Neural cell (in vitro differentiated cells): ENCODE data around the gene SERPINA1.

ENCODE experiments used
- EP300 ChIP-seq: fragments of 450-650 bp; conservative IDR thresholded peaks from 2 replicates; pipeline ENCODE4 v1.6.1; 2014; ENCODE audit warnings: antibody characterized with exemption, mild to moderate bottlenecking, moderate library complexity; ENCODE audit not compliant: poor library complexity, severe bottlenecking
- SMC3 ChIP-seq: fragments of 450-650 bp; conservative IDR thresholded peaks from 2 replicates; pipeline ENCODE4 v1.6.1; 2014; ENCODE audit warnings: antibody characterized with exemption, mild to moderate bottlenecking, moderate library complexity; ENCODE audit not compliant: poor library complexity
- TAF1 ChIP-seq: IDR thresholded peaks from 2 replicates; pipeline ENCODE4 v1.6.1; 2012; ENCODE audit warnings: low read depth
- TF ChIP-seq, protein P1 (sequence below): fragments of 450-650 bp; IDR thresholded peaks from 2 replicates; pipeline ENCODE4 v1.5.1; 2014; ENCODE audit warnings: antibody characterized with exemption, mild to moderate bottlenecking, moderate library complexity; ENCODE audit not compliant: poor library complexity, severe bottlenecking
- TF ChIP-seq, protein P2 (sequence below): IDR thresholded peaks from 2 replicates; pipeline ENCODE4 v1.6.1; 2012; ENCODE audit warnings: borderline replicate concordance

GRCh38 chr14:94412671-94413638 lies 24.6 kb upstream of the SERPINA1 start:
- TF ChIP-seq SMC3 (no peak), TAF1 (no peak), EP300 (no peak)
- TF ChIP-seq, protein P1, sequence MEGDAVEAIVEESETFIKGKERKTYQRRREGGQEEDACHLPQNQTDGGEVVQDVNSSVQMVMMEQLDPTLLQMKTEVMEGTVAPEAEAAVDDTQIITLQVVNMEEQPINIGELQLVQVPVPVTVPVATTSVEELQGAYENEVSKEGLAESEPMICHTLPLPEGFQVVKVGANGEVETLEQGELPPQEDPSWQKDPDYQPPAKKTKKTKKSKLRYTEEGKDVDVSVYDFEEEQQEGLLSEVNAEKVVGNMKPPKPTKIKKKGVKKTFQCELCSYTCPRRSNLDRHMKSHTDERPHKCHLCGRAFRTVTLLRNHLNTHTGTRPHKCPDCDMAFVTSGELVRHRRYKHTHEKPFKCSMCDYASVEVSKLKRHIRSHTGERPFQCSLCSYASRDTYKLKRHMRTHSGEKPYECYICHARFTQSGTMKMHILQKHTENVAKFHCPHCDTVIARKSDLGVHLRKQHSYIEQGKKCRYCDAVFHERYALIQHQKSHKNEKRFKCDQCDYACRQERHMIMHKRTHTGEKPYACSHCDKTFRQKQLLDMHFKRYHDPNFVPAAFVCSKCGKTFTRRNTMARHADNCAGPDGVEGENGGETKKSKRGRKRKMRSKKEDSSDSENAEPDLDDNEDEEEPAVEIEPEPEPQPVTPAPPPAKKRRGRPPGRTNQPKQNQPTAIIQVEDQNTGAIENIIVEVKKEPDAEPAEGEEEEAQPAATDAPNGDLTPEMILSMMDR: no peak
- TF ChIP-seq, protein P2, sequence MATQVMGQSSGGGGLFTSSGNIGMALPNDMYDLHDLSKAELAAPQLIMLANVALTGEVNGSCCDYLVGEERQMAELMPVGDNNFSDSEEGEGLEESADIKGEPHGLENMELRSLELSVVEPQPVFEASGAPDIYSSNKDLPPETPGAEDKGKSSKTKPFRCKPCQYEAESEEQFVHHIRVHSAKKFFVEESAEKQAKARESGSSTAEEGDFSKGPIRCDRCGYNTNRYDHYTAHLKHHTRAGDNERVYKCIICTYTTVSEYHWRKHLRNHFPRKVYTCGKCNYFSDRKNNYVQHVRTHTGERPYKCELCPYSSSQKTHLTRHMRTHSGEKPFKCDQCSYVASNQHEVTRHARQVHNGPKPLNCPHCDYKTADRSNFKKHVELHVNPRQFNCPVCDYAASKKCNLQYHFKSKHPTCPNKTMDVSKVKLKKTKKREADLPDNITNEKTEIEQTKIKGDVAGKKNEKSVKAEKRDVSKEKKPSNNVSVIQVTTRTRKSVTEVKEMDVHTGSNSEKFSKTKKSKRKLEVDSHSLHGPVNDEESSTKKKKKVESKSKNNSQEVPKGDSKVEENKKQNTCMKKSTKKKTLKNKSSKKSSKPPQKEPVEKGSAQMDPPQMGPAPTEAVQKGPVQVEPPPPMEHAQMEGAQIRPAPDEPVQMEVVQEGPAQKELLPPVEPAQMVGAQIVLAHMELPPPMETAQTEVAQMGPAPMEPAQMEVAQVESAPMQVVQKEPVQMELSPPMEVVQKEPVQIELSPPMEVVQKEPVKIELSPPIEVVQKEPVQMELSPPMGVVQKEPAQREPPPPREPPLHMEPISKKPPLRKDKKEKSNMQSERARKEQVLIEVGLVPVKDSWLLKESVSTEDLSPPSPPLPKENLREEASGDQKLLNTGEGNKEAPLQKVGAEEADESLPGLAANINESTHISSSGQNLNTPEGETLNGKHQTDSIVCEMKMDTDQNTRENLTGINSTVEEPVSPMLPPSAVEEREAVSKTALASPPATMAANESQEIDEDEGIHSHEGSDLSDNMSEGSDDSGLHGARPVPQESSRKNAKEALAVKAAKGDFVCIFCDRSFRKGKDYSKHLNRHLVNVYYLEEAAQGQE: no peak
